Measurements from ENCODE around the gene CNOT4. TPM values are rescaled to one million over a fixed set of nuclear protein-coding genes. Genes with fewer than 3 reads are reported as not detected.

Gene CNOT4
- total and polyA plus RNA-seq, 2 of the 8 experiments (the other 6 are each of a cell fraction or from before 2014, with no cell fraction given) = 10.9 to 25.8 TPM

DNA sequence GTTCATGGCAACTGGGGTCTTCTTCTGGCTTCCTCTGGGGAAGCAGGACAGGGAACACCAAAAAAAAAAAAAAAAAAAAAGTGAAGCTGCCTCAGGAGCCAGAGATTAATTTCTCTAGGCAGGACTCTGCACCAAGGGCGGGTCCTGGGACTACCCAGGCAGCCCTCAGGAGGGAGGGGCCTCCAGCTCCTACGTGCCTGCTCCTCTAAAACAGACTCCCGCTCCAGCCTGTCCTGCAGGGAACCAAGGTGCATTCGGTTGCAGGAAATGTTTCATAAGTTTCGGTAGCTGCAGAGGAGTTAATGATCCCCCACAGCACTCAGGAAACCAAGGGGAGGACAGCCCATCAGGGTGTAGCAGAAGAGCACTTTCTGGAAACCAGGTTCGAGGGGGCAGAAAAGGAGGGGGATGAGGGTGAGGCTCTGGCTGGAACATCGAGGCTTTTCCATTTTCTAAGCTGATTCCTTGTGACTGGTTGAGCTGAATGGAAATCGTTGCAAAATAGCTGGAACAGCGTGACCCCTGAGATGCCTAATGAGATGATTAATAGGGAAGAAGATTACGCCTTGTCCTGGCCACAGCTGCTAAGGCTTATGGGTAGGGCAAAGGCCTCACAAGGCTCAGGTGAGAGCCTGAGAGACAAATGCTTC, 192.1 kb downstream of the CNOT4 start (continued):
- TF ChIP-seq JUN (IDR thresholded peaks at IDR 0.05; ENCODE audit: low read depth, low read length) (no peak), POU5F1 (IDR thresholded peaks at IDR 0.05; ENCODE audit: low read depth, low read length) (no peak), EGR1 (IDR thresholded peaks at IDR 0.05; ENCODE audit: borderline replicate concordance, low read depth, low read length) (no peak), CHD1 (IDR thresholded peaks at IDR 0.05; ENCODE audit: low read depth, low read length) (no peak), NRF1 (IDR thresholded peaks at IDR 0.05; ENCODE audit: low read depth, low read length) (no peak), ZNF274 (IDR thresholded peaks at IDR 0.05; ENCODE audit: borderline replicate concordance, extremely low read depth, low read length) (no peak), MAFK (IDR thresholded peaks at IDR 0.05; ENCODE audit: low read depth, low read length) (no peak)
- TF ChIP-seq, protein P1, sequence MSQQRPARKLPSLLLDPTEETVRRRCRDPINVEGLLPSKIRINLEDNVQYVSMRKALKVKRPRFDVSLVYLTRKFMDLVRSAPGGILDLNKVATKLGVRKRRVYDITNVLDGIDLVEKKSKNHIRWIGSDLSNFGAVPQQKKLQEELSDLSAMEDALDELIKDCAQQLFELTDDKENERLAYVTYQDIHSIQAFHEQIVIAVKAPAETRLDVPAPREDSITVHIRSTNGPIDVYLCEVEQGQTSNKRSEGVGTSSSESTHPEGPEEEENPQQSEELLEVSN (IDR thresholded peaks at IDR 0.05) = no peak
